Stimulated activated CD8-positive, alpha-beta memory T cell treated with anti-CD3 and anti-CD28 coated beads, Interleukin-7, amount 100 ng/mL, for 4 hours (primary cell): ENCODE data around the gene DNHD1.

Experiments used
- DNase-seq, 2 donors: peaks; one replicate each; pipeline ENCODE4 v3.0.0-alpha.2; 2020; ENCODE audit warnings: low read depth in 2 of 2

The DNHD1 gene

GRCh38 chr11:6531267-6531752 is 34.2 kb downstream of the DNHD1 start:
- no peak for DNase-seq

GRCh38 chr11:6538456-6538855 is 41.4 kb downstream of the DNHD1 start:
- no peak for DNase-seq

- no peak for DNase-seq
Measured at GRCh38 chr11:6538945-6539344, 41.9 kb downstream of the DNHD1 start.

DNA sequence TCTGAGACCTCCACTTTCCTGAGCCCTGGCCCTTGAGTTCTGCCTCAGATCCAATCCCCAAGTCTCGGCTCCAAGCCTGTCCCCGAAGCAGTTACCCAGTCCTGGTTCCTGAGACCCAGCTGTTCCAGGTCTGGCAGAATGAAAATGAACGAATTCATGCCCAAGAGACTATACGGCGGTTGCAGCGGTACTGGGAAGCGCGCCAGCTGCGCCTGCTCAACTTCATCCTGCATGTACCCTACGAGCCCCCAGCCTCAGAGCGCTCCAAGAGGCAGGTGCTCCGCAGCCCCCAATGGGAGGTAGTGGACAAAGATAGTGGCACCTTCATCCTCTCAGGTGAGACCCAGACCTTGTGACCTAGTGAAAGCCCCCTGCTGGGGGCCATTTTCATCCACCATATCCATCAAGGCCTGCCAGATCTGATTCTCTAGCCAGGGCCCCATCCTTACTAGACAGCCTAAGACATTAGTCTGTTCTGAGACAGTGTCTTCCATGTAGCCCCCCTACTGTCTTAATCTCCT is 42.7 kb downstream of the DNHD1 start:
- DNase-seq: no peak

DNA sequence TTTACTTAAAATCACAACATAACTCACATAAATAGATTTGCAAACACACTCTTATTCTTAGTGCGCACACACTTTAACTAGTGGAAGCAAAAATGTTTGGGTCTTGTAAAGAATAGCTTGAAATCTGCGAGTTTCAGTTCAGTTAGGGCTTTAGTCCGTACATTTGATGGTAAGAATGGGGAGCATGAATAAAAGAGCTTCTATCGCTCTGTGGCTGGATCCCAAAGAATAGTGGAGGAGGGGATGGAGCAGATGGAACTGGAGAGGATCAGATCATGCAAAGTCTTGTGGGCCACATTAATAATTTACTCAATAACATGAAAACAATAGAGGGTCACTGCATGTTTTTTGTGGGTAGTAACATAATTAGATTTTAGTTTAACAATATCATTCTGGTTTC is 44.3 kb downstream of the DNHD1 start:
- no peak for DNase-seq

GRCh38 chr11:6542727-6543126 is 45.6 kb downstream of the DNHD1 start:
- DNase-seq: no peak

GRCh38 chr11:6544921-6545850 is 48.1 kb downstream of the DNHD1 start:
- DNase-seq: no peak

DNA sequence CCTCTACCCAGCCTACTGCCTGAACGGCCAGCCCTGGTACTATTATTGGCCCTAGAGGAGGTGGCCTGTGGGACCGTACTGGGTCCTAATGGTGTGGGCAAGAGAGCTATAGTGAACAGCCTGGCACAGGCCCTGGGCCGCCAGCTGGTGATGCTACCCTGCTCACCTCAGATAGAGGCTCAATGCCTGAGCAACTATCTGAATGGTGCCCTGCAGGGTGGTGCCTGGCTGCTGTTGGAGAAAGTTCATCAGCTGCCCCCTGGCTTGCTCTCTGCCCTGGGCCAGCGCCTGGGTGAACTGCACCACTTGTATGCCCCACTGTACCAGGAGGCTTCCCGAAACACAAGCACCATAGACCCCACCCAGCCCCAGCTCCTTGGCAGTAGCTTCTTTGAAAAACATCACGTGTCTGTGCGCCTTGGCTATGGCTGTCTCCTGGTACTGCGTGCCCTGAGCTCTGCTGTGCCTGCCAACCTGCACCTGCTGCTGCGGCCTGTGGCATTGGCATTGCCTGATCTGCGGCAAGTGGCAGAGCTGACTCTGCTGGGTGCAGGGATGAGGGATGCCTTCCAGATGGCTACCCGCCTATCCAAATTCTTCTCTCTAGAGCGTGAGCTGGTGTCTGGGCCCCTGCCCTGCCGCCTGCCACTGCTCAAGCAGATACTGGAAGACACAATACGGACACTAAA is 49.0 kb downstream of the DNHD1 start:
- DNase-seq: no peak

DNA sequence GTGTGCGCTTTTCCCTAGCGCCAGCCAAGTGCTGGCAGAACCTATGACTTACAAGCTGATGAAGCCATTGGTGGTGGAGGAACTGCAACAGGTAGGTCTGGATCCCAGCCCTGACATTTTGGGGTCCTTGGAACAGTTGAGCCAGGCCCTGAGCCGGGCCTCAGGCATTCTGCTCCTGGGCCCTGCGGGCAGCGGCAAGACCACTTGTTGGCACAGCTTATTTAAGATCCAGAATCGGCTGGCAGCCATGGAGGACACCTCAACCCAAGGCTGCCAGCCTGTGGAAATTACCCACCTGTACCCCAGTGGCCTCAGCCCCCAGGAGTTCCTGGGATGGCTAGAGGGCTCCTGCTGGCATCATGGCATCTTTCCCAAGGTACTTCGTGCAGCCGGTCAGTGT is 49.7 kb downstream of the DNHD1 start:
- DNase-seq: no peak

- DNase-seq: no peak
Measured at GRCh38 chr11:6547177-6547576, 50.1 kb downstream of the DNHD1 start.

DNA sequence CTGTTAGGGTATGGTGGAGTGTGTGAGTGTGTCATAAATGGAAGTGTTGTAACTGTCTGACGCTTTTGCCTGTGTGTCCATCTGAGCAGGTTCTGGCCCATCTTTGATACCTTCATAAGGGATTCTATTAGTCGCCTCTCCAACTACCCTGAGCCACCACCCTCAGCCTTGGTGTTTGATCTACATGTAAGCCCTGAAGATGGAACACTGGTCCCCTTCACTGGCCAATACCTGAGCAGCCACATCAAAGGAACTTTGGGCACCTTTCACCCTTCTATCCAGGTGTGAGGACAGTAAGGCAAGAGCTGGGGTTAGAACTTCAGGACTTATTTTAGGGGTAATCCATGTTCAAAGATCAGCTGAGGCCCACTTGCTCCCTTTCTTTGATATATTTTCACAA is 51.0 kb downstream of the DNHD1 start:
- DNase-seq: no peak

- no peak for DNase-seq
Measured at GRCh38 chr11:6548641-6549040, 51.6 kb downstream of the DNHD1 start.

GRCh38 chr11:6553634-6554033 is 56.6 kb downstream of the DNHD1 start:
- no peak for DNase-seq

GRCh38 chr11:6554828-6555706 is 58.0 kb downstream of the DNHD1 start:
- no peak for DNase-seq

DNA sequence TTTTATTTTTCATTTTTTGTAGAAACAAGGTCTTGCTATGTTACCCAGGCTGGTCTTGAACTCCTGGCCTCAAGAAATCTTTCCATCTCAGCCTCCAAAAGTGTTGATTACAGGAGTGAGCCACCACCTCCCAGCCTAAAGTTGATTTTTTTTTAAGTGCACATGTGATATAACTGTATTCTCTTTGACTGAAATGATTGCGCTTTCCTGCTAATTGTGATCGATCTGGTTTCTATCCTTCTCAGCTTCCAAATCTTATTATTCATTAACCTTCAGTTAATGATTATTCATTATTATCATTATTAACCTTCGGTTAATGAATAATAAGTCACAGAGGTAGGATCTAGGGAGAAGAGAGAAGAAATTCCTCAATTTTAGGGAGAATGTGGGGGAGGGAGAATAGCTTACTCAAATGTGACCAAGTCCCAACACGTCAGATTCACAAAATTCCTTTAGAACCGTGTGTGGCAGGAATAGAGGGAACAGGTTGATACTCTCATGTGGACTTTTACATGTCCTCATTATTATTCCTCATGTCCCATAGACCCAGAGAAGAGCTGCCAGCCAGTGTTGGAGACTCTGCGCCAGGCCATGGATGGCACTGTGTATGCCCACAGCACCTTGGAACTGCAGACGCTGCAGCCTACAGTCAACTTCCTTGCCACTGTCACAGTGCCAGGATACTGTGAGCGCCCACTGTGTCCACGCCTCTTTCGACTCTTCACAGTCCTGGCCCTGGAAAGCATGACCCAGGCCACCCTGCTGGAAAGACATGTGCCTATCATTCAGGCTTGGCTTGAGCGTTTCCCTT is 59.3 kb downstream of the DNHD1 start:
- DNase-seq: no peak

GRCh38 chr11:6557063-6557462 is 60.0 kb downstream of the DNHD1 start:
- no peak for DNase-seq

- DNase-seq: no peak
Measured at GRCh38 chr11:6557761-6558674, 60.9 kb downstream of the DNHD1 start.

GRCh38 chr11:6559369-6559768 is 62.3 kb downstream of the DNHD1 start:
- no peak for DNase-seq

- DNase-seq: no peak
Measured at GRCh38 chr11:6561288-6561687, 64.2 kb downstream of the DNHD1 start.

GRCh38 chr11:6563121-6563619 is 66.1 kb downstream of the DNHD1 start:
- DNase-seq: no peak
